Right lobe of liver (tissue), 6 donors: Measurements from ENCODE around the gene ARHGAP25. TPM values are rescaled to one million over a fixed set of nuclear protein-coding genes. Genes with fewer than 3 reads are reported as not detected.
A peak's percentile ranks its signal among the peaks of the same experiment; 100 is the strongest.

Source experiments
- ATAC-seq, 4 donors: fragments of 200-7000 bp; cut with Tn5 transposase; one replicate each; pipeline ENCODE4 v1.9.1; 2020; ENCODE audit warnings: mild to moderate bottlenecking in 4 of 4, moderate library complexity in 4 of 4
- DNase-seq, 3 donors: peaks; one replicate each; pipeline ENCODE4 v3.0.0-alpha.2; 2020
- H3K27ac ChIP-seq, 3 donors: fragments of 200-600 bp; one replicate each; pipeline ENCODE4 v1.8.0; 2022
- H3K27me3 ChIP-seq, 2 donors: fragments of 200-600 bp; one replicate each; pipeline ENCODE4 v1.8.0; 2022
- H3K36me3 ChIP-seq, 4 donors: fragments of 200-600 bp; sonication (generic) in 1 of 4; one replicate each; pipeline versions ENCODE4 v1.5.1 to v1.8.0; 2017 to 2022; ENCODE audit warnings: control low read depth in 1 of 4
- H3K4me1 ChIP-seq, 4 donors: fragments of 200-600 bp; sonication (generic) in 1 of 4; one replicate each; pipeline versions ENCODE4 v1.5.1 to v1.8.0; 2017 to 2022; ENCODE audit warnings: control low read depth in 1 of 4
- H3K4me3 ChIP-seq, 3 donors: fragments of 200-600 bp; one replicate each; pipeline ENCODE4 v1.8.0; 2022
- H3K9me3 ChIP-seq, 4 donors: fragments of 200-600 bp; sonication (generic) in 1 of 4; one replicate each; pipeline versions ENCODE4 v1.5.1 to v1.8.0; 2017 to 2022; ENCODE audit warnings: control low read depth in 1 of 4
- POLR2A ChIP-seq: fragments of 450-650 bp; IDR thresholded peaks from one replicate; pipeline ENCODE4 v1.6.1; 2017; ENCODE audit warnings: antibody characterized with exemption, mild to moderate bottlenecking
- WGBS: methylation state at CpG from one replicate; pipeline ENCODE4 v1.1.6; 2018; ENCODE audit warnings: low coverage, low lambda C conversion rate; ENCODE audit not compliant: insufficient coverage; ENCODE audit errors: missing lambda C conversion rate; 5-methylcytosine and 5-hydroxymethylcytosine counted together
- intact Hi-C, 2 donors: fragments of 100-400 bp; cut with DNase I; formaldehyde crosslinking; loops; one replicate each; pipeline versions ENCODE4 v1.11.2 to v1.14.1; 2022
- total RNA-seq, 6 experiments: library from RNA; depleted of rRNA in 2 of 6; stranded (reverse); fragments of >200 nt in 2 of 6; fragmentation: NEBNext Ultra II Directional in 3 of 6; extraction: Animal tissue kit (Norgen Biotek cat#: 25700) in 3 of 6; gene quantifications; one replicate each; pipeline versions ENCODE4 v1.1.0 to v1.2.4, GENCODE V29; 2016 to 2023
- TF ChIP-seq, protein P1 (sequence below), 4 donors: fragments of 200-600 bp in 3 of 4; fragments of 450-650 bp in 1 of 4; IDR thresholded peaks; one replicate each; pipeline versions ENCODE4 v1.5.1 to v1.8.0; 2016 to 2022; ENCODE audit warnings: antibody characterized with exemption in 4 of 4, mild to moderate bottlenecking in 2 of 4
- donor health status: DM: no; HTN: yes; CAD: no.
- donor health status: DM: no; HTN: no; CAD: no.
- donor health status: DM: no; HTN: no; CAD: no.
- donor health status: DM: no; HTN: yes; CAD: no.
- donor health status: DM: no; HTN: yes; CAD: no.

Gene ARHGAP25
- total RNA-seq, 6 experiments from 2014 or later: 3.3 to 9.8 (median 5.0) TPM

DNA sequence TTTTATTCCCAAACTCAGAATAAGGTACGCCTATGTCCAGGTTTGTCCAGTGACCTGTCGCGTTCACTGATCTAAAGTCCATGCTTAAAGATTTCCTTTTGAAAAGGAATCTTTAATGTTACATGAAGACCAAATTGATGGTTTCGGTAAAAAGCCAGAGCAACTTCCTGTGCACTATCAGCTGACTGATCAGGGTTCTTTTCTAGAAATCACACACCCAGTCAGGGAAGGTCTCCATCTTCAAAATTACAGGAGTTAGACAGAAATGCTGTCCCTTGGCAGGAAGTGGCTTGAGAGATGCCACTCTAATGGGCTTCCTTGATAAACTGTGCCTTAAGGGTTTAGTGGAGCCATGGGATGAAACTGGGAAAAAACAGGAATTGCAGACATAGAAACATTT lies 14.7 kb upstream of the ARHGAP25 start:
- H3K9me3 ChIP-seq: no peaks in the 10 kb centered on the region
- DNase-seq (no peak), ATAC-seq (no peak)
- H3K4me3 ChIP-seq: no peak overlapping the region
- no peak overlapping the region for H3K27ac ChIP-seq
- WGBS: 72% methylated on average over 4 of the region's 4 CpGs
- intact Hi-C loops: loop anchor here in 1 of 2 donors (10.0 kb wide), 2 partner anchors 195 to 255 kb away; partner anchors contain the start of genes APLF and FBXO48
- no peaks in the 10 kb centered on the region for H3K27me3 ChIP-seq
- no peaks in the 10 kb centered on the region for H3K36me3 ChIP-seq
- no peak for TF ChIP-seq POLR2A
- TF ChIP-seq, protein P1, sequence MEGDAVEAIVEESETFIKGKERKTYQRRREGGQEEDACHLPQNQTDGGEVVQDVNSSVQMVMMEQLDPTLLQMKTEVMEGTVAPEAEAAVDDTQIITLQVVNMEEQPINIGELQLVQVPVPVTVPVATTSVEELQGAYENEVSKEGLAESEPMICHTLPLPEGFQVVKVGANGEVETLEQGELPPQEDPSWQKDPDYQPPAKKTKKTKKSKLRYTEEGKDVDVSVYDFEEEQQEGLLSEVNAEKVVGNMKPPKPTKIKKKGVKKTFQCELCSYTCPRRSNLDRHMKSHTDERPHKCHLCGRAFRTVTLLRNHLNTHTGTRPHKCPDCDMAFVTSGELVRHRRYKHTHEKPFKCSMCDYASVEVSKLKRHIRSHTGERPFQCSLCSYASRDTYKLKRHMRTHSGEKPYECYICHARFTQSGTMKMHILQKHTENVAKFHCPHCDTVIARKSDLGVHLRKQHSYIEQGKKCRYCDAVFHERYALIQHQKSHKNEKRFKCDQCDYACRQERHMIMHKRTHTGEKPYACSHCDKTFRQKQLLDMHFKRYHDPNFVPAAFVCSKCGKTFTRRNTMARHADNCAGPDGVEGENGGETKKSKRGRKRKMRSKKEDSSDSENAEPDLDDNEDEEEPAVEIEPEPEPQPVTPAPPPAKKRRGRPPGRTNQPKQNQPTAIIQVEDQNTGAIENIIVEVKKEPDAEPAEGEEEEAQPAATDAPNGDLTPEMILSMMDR (IDR thresholded peaks at IDR 0.05): no peak
- H3K4me1 ChIP-seq: no peaks in the 10 kb centered on the region

DNA sequence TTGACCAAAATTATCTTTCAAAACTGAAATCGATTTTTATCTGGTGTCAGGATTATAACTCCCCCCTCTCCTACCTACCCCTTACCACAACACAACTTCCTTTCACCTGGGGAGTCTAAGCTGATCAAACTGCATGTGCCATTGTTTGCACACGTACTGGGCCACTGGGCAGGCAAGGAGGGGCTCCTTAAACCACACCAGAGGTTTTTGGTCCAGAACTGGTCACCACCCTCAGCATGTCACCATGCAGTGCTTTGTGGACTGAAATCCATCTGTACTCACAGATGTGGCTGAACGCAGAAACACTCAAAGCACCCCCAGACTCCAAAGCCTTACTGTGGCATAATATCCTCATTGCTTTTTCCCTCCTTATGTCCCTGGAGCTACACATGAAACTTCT lies 13.9 kb upstream of the ARHGAP25 start:
- no peak overlapping the region for H3K27ac ChIP-seq
- WGBS: 69% methylated on average over 2 of the region's 3 CpGs
- intact Hi-C loops: loop anchor here in 1 of 2 donors (10.0 kb wide), 1 partner anchor 194 kb away; no protein-coding TSS in a partner anchor

DNA sequence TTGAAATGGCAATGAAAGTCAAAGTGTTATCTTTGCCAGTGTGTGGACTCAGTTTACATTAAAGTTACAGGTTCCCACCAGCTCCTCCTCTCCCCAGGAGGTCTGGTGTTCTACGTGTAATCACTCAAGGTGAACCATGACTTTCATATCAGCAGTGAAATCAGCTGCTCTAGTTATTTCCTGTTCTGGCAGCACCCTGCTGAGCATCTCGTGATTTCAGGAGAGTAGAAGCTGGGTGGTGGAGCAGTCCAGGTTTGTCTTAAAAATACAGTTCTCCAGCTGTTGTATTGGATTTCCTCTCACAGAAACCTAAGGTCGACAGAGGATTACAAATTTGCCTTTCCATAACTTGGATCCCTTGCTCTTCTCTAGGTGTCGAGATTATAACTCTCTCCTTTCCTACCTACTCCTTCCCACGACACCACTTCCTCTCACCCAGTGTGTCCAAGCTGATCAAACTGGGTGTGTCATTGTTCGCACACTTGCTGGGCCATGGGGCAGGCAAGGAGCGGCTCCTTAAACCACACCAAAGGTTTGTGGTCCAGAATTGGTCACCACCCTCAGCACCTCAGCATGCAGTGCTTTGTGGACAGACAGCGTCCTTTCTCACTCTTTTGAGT lies 13.0 kb upstream of the ARHGAP25 start:
- Histone ChIP-seq H3K27me3 (no peaks in the 10 kb centered on the region), H3K9me3 (no peaks in the 10 kb centered on the region), H3K27ac (no peak overlapping the region), H3K4me1 (peaks cover 0 to 4% (median 0%) of the 10 kb centered on the region in 4 donors), H3K36me3 (no peaks in the 10 kb centered on the region), H3K4me3 (no peak overlapping the region)
- ATAC-seq: peak in 1 of 4 donors; percentile 11
- DNase-seq: no peak
- TF ChIP-seq, protein P1 (IDR thresholded peaks at IDR 0.05): no peak
- 57% methylated on average over 8 of the region's 8 CpGs for WGBS
- intact Hi-C loops: loop anchor here in 1 of 2 donors (10.0 kb wide), 1 partner anchor 193 kb away; no protein-coding TSS in a partner anchor

More for the DNA sequence above, 13.9 kb upstream of the ARHGAP25 start:
- no peaks in the 10 kb centered on the region for H3K4me1 ChIP-seq
- TF ChIP-seq, protein P1 (IDR thresholded peaks at IDR 0.05): no peak
- ATAC-seq (no peak), DNase-seq (no peak)
- H3K27me3 ChIP-seq: no peaks in the 10 kb centered on the region
- no peaks in the 10 kb centered on the region for H3K9me3 ChIP-seq
- no peaks in the 10 kb centered on the region for H3K36me3 ChIP-seq
- no peak overlapping the region for H3K4me3 ChIP-seq

DNA sequence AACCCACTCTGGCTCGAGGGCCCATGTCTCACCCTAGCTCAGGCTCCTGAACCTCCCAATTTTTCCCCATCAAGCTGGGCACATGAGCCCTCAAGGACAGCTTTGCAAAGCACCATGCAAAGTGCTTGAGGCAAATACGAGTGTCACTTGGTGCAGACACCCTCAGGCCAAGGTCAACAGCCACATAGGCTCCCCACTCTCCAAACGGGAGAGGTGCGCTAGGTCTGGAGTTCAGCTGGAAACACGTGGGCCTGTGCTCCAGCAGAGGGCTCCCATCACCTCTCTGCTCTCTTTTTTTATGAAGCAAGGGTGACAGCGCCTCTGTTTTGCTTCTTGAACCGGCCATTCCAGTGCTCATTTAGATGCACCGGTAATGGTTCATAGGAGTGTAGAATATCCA lies 11.9 kb upstream of the ARHGAP25 start:
- DNase-seq: no peak

More for the DNA sequence above, 11.9 kb upstream of the ARHGAP25 start:
- peak in 1 of 4 donors; percentile 28 for ATAC-seq
- Histone ChIP-seq H3K27me3 (no peaks in the 10 kb centered on the region), H3K4me1 (peaks cover 0 to 6% (median 0%) of the 10 kb centered on the region in 4 donors), H3K27ac (no peak overlapping the region), H3K36me3 (no peaks in the 10 kb centered on the region), H3K9me3 (no peaks in the 10 kb centered on the region), H3K4me3 (no peak overlapping the region)
- TF ChIP-seq, protein P1 (IDR thresholded peaks at IDR 0.05): peak in 1 of 4 donors; percentile 17
- no peak for TF ChIP-seq POLR2A
- WGBS: 40% methylated on average over 3 of the region's 8 CpGs
- intact Hi-C loops: loop anchor here in 1 of 2 donors (10.0 kb wide), 1 partner anchor 192 kb away; no protein-coding TSS in a partner anchor
